BLaER1 treated with 17β-estradiol and CSF1 and Interleukin-3, amounts not matched to agents 10 nM and 100 nM (cell line): ENCODE results near the gene CLCN6.
A peak's percentile ranks its signal among the peaks of the same experiment; 100 is the strongest.

ENCODE experiments used
- H3K27ac ChIP-seq, 11 experiments: shearing (Covaris generic); formaldehyde crosslinking; 2 replicates each; pipeline ENCODE4 v1.8.1; 2022
- H3K27me3 ChIP-seq, 11 experiments: shearing (Covaris generic); formaldehyde crosslinking; 2 replicates each; pipeline ENCODE4 v1.8.1; 2022
- H3K36me3 ChIP-seq, 11 experiments: shearing (Covaris generic); formaldehyde crosslinking; 2 replicates each; pipeline ENCODE4 v1.8.1; 2022
- H3K4me1 ChIP-seq, 10 experiments: shearing (Covaris generic); formaldehyde crosslinking; 2 replicates each; pipeline ENCODE4 v1.8.1; 2022
- H3K4me2 ChIP-seq, 11 experiments: shearing (Covaris generic); formaldehyde crosslinking; 2 replicates each; pipeline ENCODE4 v1.8.1; 2022
- H3K4me3 ChIP-seq, 10 experiments: shearing (Covaris generic); formaldehyde crosslinking; 2 replicates each; pipeline ENCODE4 v1.8.1; 2022
- H3K9ac ChIP-seq, 11 experiments: shearing (Covaris generic); formaldehyde crosslinking; 2 replicates each; pipeline ENCODE4 v1.8.1; 2022
- H3K9me3 ChIP-seq, 11 experiments: shearing (Covaris generic); formaldehyde crosslinking; replicated peaks in 1 of 11; 2 replicates each; pipeline ENCODE4 v1.8.1; 2022
- H4K20me1 ChIP-seq, 11 experiments: shearing (Covaris generic); formaldehyde crosslinking; 2 replicates each; pipeline ENCODE4 v1.8.1; 2022
- Cebpa-rat ChIP-seq, 11 experiments: shearing (Covaris generic); IDR thresholded peaks; 2 replicates each; pipeline ENCODE4 v1.8.1; 2022

The CLCN6 gene

GRCh38 chr1:11804666-11805421 lies 1.1 kb upstream of the CLCN6 start:
- H3K36me3 ChIP-seq = peaks cover 26 to 52% (median 39%) of the 10 kb centered on the region in 11 experiments
- H4K20me1 ChIP-seq = peaks cover 0 to 30% (median 9%) of the 10 kb centered on the region in 11 experiments; a peak in 10 of 22 replicates
- peak overlapping the region; percentile 83 to 94 (median 91) for H3K27ac ChIP-seq
- no peak for TF ChIP-seq Cebpa-rat (IDR thresholded peaks at IDR 0.05)
- no peaks in the 10 kb centered on the region for H3K27me3 ChIP-seq
- peaks cover 66 to 80% (median 75%) of the 10 kb centered on the region in 10 experiments for H3K4me1 ChIP-seq
- H3K4me2 ChIP-seq = peak overlapping the region; percentile 94 to 99 (median 98)
- peak overlapping the region; percentile 78 to 97 (median 82) for H3K4me3 ChIP-seq
- peak overlapping the region; percentile 81 to 96 (median 92) for H3K9ac ChIP-seq
- no peaks in the 10 kb centered on the region for H3K9me3 ChIP-seq

- no peaks in the 10 kb centered on the region for H3K27me3 ChIP-seq
- peak overlapping the region; percentile 81 to 96 (median 92) for H3K9ac ChIP-seq
- no peaks in the 10 kb centered on the region for H3K9me3 ChIP-seq
- TF ChIP-seq Cebpa-rat (IDR thresholded peaks at IDR 0.05) = no peak
- H4K20me1 ChIP-seq = peaks cover 0 to 23% (median 7%) of the 10 kb centered on the region in 11 experiments; a peak in 9 of 22 replicates
- peak overlapping the region; percentile 89 to 99 (median 98) for H3K4me2 ChIP-seq
- peaks cover 26 to 52% (median 39%) of the 10 kb centered on the region in 11 experiments for H3K36me3 ChIP-seq
- H3K4me3 ChIP-seq = peak overlapping the region; percentile 78 to 97 (median 82)
- peak overlapping the region; percentile 83 to 94 (median 91) for H3K27ac ChIP-seq
- H3K4me1 ChIP-seq = peaks cover 66 to 79% (median 74%) of the 10 kb centered on the region in 10 experiments
Measured at GRCh38 chr1:11806307-11806936, 431 bp downstream of the CLCN6 start.

GRCh38 chr1:11807133-11807532 lies 1.1 kb downstream of the CLCN6 start:
- no peaks in the 10 kb centered on the region for H3K27me3 ChIP-seq
- H3K4me1 ChIP-seq = peaks cover 61 to 79% (median 72%) of the 10 kb centered on the region in 10 experiments
- peak overlapping the region; percentile 83 to 94 (median 91); a peak in 21 of 22 replicates for H3K27ac ChIP-seq
- peak overlapping the region; percentile 81 to 96 (median 92); a peak in 21 of 22 replicates for H3K9ac ChIP-seq
- no peaks in the 10 kb centered on the region for H3K9me3 ChIP-seq
- peak overlapping the region; percentile 89 to 99 (median 98) for H3K4me2 ChIP-seq
- peaks cover 0 to 24% (median 7%) of the 10 kb centered on the region in 11 experiments; a peak in 9 of 22 replicates for H4K20me1 ChIP-seq
- H3K4me3 ChIP-seq = peak overlapping the region; percentile 78 to 97 (median 82)
- no peak for TF ChIP-seq Cebpa-rat (IDR thresholded peaks at IDR 0.05)
- peaks cover 33 to 52% (median 45%) of the 10 kb centered on the region in 11 experiments for H3K36me3 ChIP-seq

- peaks cover 43 to 89% (median 73%) of the 10 kb centered on the region in 10 experiments for H3K4me1 ChIP-seq
- no peaks in the 10 kb centered on the region for H3K27me3 ChIP-seq
- TF ChIP-seq Cebpa-rat (IDR thresholded peaks at IDR 0.05) = 0 out of 22 replicates have a peak, but pooled peaks of 1 of the 11 experiments have one; percentile 17
- no peak overlapping the region for H3K4me3 ChIP-seq
- peak overlapping the region in 9 of 11 experiments; percentile 14 to 85 (median 29); a peak in 11 of 22 replicates for H3K9ac ChIP-seq
- H3K36me3 ChIP-seq = peaks cover 71 to 86% (median 76%) of the 10 kb centered on the region in 11 experiments
- H3K9me3 ChIP-seq = no peaks in the 10 kb centered on the region
- H3K27ac ChIP-seq = peak overlapping the region in 10 of 11 experiments; percentile 78 to 96 (median 92); a peak in 19 of 22 replicates
- H3K4me2 ChIP-seq = peak overlapping the region in 8 of 11 experiments; percentile 37 to 91 (median 76); a peak in 17 of 22 replicates
- peaks cover 0 to 34% (median 0%) of the 10 kb centered on the region in 11 experiments; a peak in 2 of 22 replicates for H4K20me1 ChIP-seq
Measured at GRCh38 chr1:11813021-11813420, 7.0 kb downstream of the CLCN6 start.

- peak overlapping the region in 9 of 11 experiments; percentile 89 to 96 (median 93); a peak in 15 of 22 replicates for H3K27ac ChIP-seq
- peak overlapping the region in 3 of 11 experiments; percentile 76 to 90 (median 90); a peak in 1 of 22 replicates for H3K4me2 ChIP-seq
- peaks cover 0 to 14% (median 0%) of the 10 kb centered on the region in 11 experiments; a peak in 3 of 22 replicates for H4K20me1 ChIP-seq
- TF ChIP-seq Cebpa-rat (IDR thresholded peaks at IDR 0.05) = no peak
- H3K27me3 ChIP-seq = no peaks in the 10 kb centered on the region
- peaks cover 72 to 86% (median 80%) of the 10 kb centered on the region in 11 experiments for H3K36me3 ChIP-seq
- peaks cover 38 to 65% (median 57%) of the 10 kb centered on the region in 10 experiments for H3K4me1 ChIP-seq
- H3K4me3 ChIP-seq = no peak overlapping the region
- H3K9ac ChIP-seq = no peak overlapping the region
- no peaks in the 10 kb centered on the region for H3K9me3 ChIP-seq
Measured at GRCh38 chr1:11817192-11817591, 11.2 kb downstream of the CLCN6 start.

GRCh38 chr1:11822091-11822490 lies 16.1 kb downstream of the CLCN6 start:
- no peaks in the 10 kb centered on the region for H3K9me3 ChIP-seq
- no peak overlapping the region for H3K4me3 ChIP-seq
- H3K4me2 ChIP-seq = peak overlapping the region in 7 of 11 experiments; percentile 10 to 39 (median 15); a peak in 7 of 22 replicates
- peak overlapping the region in 1 of 11 experiments; percentile 4; a peak in 1 of 22 replicates for H3K9ac ChIP-seq
- no peak for TF ChIP-seq Cebpa-rat (IDR thresholded peaks at IDR 0.05)
- peaks cover 3 to 27% (median 16%) of the 10 kb centered on the region in 10 experiments; a peak in 19 of 20 replicates for H3K4me1 ChIP-seq
- peak overlapping the region in 2 of 11 experiments; percentile 11 to 18; a peak in 1 of 22 replicates for H3K27ac ChIP-seq
- H3K27me3 ChIP-seq = no peaks in the 10 kb centered on the region
- peaks cover 0 to 20% (median 0%) of the 10 kb centered on the region in 11 experiments; a peak in 5 of 22 replicates for H4K20me1 ChIP-seq
- H3K36me3 ChIP-seq = peaks cover 91 to 100% (median 99%) of the 10 kb centered on the region in 11 experiments

GRCh38 chr1:11823366-11824137 lies 17.6 kb downstream of the CLCN6 start:
- peaks cover 0 to 25% (median 14%) of the 10 kb centered on the region in 10 experiments; a peak in 17 of 20 replicates for H3K4me1 ChIP-seq
- TF ChIP-seq Cebpa-rat (IDR thresholded peaks at IDR 0.05) = no peak
- no peak overlapping the region for H3K9ac ChIP-seq
- no peaks in the 10 kb centered on the region for H3K27me3 ChIP-seq
- peaks cover 0 to 26% (median 4%) of the 10 kb centered on the region in 11 experiments; a peak in 6 of 22 replicates for H4K20me1 ChIP-seq
- H3K4me2 ChIP-seq = no peak overlapping the region
- no peak overlapping the region for H3K4me3 ChIP-seq
- no peaks in the 10 kb centered on the region for H3K9me3 ChIP-seq
- H3K36me3 ChIP-seq = peaks cover 91 to 100% (median 99%) of the 10 kb centered on the region in 11 experiments
- no peak overlapping the region for H3K27ac ChIP-seq

GRCh38 chr1:11825131-11825530 lies 19.1 kb downstream of the CLCN6 start:
- Histone ChIP-seq H3K4me3 (no peak overlapping the region), H3K4me2 (no peak overlapping the region), H3K4me1 (peaks cover 0 to 25% (median 14%) of the 10 kb centered on the region in 10 experiments; a peak in 17 of 20 replicates), H4K20me1 (peaks cover 0 to 42% (median 0%) of the 10 kb centered on the region in 11 experiments; a peak in 6 of 22 replicates), H3K27me3 (no peaks in the 10 kb centered on the region), H3K27ac (peak overlapping the region in 1 of 11 experiments; percentile 25; a peak in 3 of 22 replicates), H3K9me3 (no peaks in the 10 kb centered on the region), H3K9ac (0 out of 22 replicates have a peak overlapping the region, but pooled peaks of 1 of the 11 experiments have one; percentile 24), H3K36me3 (peaks cover 91 to 100% (median 99%) of the 10 kb centered on the region in 11 experiments)
- no peak for TF ChIP-seq Cebpa-rat (IDR thresholded peaks at IDR 0.05)
